WTC11 (cell line): Measurements from ENCODE around the gene LRRC28. TPM values are rescaled to one million over a fixed set of nuclear protein-coding genes. Genes with fewer than 3 reads are reported as not detected.

ENCODE experiments used
- ATAC-seq: fragments of 200-7000 bp; cut with Tn5 transposase; 2 replicates; pipeline ENCODE4 v1.10.0; 2021; ENCODE audit warnings: mild to moderate bottlenecking, moderate library complexity
- CTCF ChIA-PET: fragments of 300-600 bp; sonication (Branson Sonifier 250); formaldehyde crosslinking; loops from one replicate; lab custom pipeline; 2021; ENCODE audit warnings: antibody characterized with exemption; lab: Charles Lee
- POLR2A ChIA-PET: fragments of 350-600 bp; sonication (Branson Sonifier 250); formaldehyde crosslinking; loops from one replicate; lab custom pipeline; 2021; ENCODE audit warnings: antibody characterized with exemption; lab: Charles Lee
- DNase-seq: peaks from one replicate; pipeline ENCODE4 v3.0.0; 2021; ENCODE audit warnings: low spot score
- H3K27ac Mint-ChIP-seq: 2 replicates; pipeline ENCODE4 v1.8.0; 2021; ENCODE audit warnings: mixed read lengths
- H3K27me3 Mint-ChIP-seq: 2 replicates; pipeline ENCODE4 v1.8.0; 2021; ENCODE audit warnings: low read depth, mild to moderate bottlenecking, moderate library complexity, mixed read lengths
- H3K36me3 Mint-ChIP-seq: 2 replicates; pipeline ENCODE4 v1.8.0; 2021; ENCODE audit warnings: mixed read lengths
- H3K4me1 Mint-ChIP-seq: 2 replicates; pipeline ENCODE4 v1.8.0; 2022; ENCODE audit warnings: mixed read lengths
- H3K4me3 Mint-ChIP-seq: 2 replicates; pipeline ENCODE4 v1.8.0; 2021; ENCODE audit warnings: mild to moderate bottlenecking, moderate library complexity, mixed read lengths
- H3K9me3 Mint-ChIP-seq: 2 replicates; pipeline ENCODE4 v1.8.0; 2021; ENCODE audit warnings: mixed read lengths
- CREB1 ChIP-seq: sonication (generic); formaldehyde crosslinking; IDR thresholded peaks from 2 replicates; pipeline ENCODE4 v1.8.0; 2023; ENCODE audit warnings: mild to moderate bottlenecking, missing genetic modification reagents
- ESRRA ChIP-seq: sonication (generic); formaldehyde crosslinking; IDR thresholded peaks from 2 replicates; pipeline ENCODE4 v1.8.1; 2022; ENCODE audit warnings: mild to moderate bottlenecking, missing genetic modification reagents, borderline replicate concordance
- FOXP1 ChIP-seq: sonication (generic); formaldehyde crosslinking; IDR thresholded peaks from 2 replicates; pipeline ENCODE4 v1.8.0; 2022; ENCODE audit warnings: missing genetic modification reagents, mild to moderate bottlenecking, moderate library complexity, borderline replicate concordance
- GABPB1 ChIP-seq: sonication (generic); formaldehyde crosslinking; IDR thresholded peaks from 2 replicates; pipeline ENCODE4 v1.8.1; 2023; ENCODE audit warnings: mild to moderate bottlenecking, missing genetic modification reagents
- NFATC4 ChIP-seq: fragments of 250-450 bp; sonication (Bioruptor Pico); IDR thresholded peaks from 2 replicates; pipeline ENCODE4 v1.9.0; 2021; ENCODE audit warnings: mild to moderate bottlenecking
- NFYB ChIP-seq: sonication (generic); formaldehyde crosslinking; conservative IDR thresholded peaks from 2 replicates; pipeline ENCODE4 v1.8.0; 2022; ENCODE audit warnings: low read depth, missing genetic modification reagents
- ZNF232 ChIP-seq: sonication (generic); formaldehyde crosslinking; IDR thresholded peaks from 2 replicates; pipeline ENCODE4 v1.8.0; 2022; ENCODE audit warnings: mild to moderate bottlenecking, missing genetic modification reagents
- ZNF423 ChIP-seq: fragments of 250-450 bp; sonication (Bioruptor Pico); IDR thresholded peaks from 2 replicates; pipeline ENCODE4 v2.1.2; 2022; ENCODE audit warnings: mild to moderate bottlenecking, moderate library complexity
- total RNA-seq: library from RNA; stranded (reverse); gene quantifications from 3 replicates; pipeline ENCODE4 v1.2.3, GENCODE V29; 2021
- TF ChIP-seq, protein P1 (sequence below): sonication (generic); formaldehyde crosslinking; IDR thresholded peaks from 2 replicates; pipeline ENCODE4 v1.8.0; 2022; ENCODE audit warnings: missing genetic modification reagents
- TF ChIP-seq, protein P2 (sequence below): sonication (generic); formaldehyde crosslinking; IDR thresholded peaks from 2 replicates; pipeline ENCODE4 v1.8.0; 2023; ENCODE audit warnings: mild to moderate bottlenecking, missing genetic modification reagents
- TF ChIP-seq, protein P3 (sequence below): fragments of 200-600 bp; IDR thresholded peaks from 2 replicates; pipeline ENCODE4 v1.8.0; 2022; ENCODE audit warnings: antibody characterized with exemption
- TF ChIP-seq, protein P4 (sequence below): fragments of 250-450 bp; sonication (Bioruptor Pico); IDR thresholded peaks from 2 replicates; pipeline ENCODE4 v1.9.0; 2021; ENCODE audit warnings: mild to moderate bottlenecking
- TF ChIP-seq, protein P5 (sequence below): sonication (generic); formaldehyde crosslinking; IDR thresholded peaks from 2 replicates; pipeline ENCODE4 v1.8.1; 2022; ENCODE audit warnings: mild to moderate bottlenecking, missing genetic modification reagents, moderate library complexity, borderline replicate concordance

LRRC28 gene
- total RNA-seq, 1 experiment from 2014 or later: 18.4 TPM

DNA sequence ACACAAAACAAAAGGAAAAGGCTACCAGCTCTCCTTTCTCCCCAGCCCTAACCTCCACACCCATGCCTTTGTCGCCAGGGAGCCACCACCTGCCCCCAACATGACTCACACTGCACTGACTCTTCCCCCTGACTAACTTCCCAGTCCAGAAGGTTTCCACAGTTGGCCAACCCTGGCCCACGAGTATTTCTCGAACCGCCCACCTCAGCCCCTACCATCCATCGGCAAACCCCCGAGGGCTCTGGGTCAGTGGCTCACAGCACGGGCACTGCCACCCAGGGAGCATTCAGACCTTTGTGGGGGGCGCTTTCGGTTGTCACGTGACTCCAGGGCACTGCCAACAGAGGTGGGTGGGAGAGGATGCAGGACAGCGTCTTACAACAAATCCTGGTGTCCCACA, 152.3 kb downstream of the LRRC28 start:
- TF ChIP-seq GABPB1 (CRISPR knock-in tag) (no peak), ZNF423 (CRISPR knock-in tag) (no peak), NFYB (CRISPR knock-in tag) (no peak)
- TF ChIP-seq, protein P1, sequence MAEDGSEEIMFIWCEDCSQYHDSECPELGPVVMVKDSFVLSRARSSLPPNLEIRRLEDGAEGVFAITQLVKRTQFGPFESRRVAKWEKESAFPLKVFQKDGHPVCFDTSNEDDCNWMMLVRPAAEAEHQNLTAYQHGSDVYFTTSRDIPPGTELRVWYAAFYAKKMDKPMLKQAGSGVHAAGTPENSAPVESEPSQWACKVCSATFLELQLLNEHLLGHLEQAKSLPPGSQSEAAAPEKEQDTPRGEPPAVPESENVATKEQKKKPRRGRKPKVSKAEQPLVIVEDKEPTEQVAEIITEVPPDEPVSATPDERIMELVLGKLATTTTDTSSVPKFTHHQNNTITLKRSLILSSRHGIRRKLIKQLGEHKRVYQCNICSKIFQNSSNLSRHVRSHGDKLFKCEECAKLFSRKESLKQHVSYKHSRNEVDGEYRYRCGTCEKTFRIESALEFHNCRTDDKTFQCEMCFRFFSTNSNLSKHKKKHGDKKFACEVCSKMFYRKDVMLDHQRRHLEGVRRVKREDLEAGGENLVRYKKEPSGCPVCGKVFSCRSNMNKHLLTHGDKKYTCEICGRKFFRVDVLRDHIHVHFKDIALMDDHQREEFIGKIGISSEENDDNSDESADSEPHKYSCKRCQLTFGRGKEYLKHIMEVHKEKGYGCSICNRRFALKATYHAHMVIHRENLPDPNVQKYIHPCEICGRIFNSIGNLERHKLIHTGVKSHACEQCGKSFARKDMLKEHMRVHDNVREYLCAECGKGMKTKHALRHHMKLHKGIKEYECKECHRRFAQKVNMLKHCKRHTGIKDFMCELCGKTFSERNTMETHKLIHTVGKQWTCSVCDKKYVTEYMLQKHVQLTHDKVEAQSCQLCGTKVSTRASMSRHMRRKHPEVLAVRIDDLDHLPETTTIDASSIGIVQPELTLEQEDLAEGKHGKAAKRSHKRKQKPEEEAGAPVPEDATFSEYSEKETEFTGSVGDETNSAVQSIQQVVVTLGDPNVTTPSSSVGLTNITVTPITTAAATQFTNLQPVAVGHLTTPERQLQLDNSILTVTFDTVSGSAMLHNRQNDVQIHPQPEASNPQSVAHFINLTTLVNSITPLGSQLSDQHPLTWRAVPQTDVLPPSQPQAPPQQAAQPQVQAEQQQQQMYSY: no peak
- TF ChIP-seq, protein P2, sequence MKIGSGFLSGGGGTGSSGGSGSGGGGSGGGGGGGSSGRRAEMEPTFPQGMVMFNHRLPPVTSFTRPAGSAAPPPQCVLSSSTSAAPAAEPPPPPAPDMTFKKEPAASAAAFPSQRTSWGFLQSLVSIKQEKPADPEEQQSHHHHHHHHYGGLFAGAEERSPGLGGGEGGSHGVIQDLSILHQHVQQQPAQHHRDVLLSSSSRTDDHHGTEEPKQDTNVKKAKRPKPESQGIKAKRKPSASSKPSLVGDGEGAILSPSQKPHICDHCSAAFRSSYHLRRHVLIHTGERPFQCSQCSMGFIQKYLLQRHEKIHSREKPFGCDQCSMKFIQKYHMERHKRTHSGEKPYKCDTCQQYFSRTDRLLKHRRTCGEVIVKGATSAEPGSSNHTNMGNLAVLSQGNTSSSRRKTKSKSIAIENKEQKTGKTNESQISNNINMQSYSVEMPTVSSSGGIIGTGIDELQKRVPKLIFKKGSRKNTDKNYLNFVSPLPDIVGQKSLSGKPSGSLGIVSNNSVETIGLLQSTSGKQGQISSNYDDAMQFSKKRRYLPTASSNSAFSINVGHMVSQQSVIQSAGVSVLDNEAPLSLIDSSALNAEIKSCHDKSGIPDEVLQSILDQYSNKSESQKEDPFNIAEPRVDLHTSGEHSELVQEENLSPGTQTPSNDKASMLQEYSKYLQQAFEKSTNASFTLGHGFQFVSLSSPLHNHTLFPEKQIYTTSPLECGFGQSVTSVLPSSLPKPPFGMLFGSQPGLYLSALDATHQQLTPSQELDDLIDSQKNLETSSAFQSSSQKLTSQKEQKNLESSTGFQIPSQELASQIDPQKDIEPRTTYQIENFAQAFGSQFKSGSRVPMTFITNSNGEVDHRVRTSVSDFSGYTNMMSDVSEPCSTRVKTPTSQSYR (CRISPR knock-in tag): no peak
- TF ChIP-seq, protein P3, sequence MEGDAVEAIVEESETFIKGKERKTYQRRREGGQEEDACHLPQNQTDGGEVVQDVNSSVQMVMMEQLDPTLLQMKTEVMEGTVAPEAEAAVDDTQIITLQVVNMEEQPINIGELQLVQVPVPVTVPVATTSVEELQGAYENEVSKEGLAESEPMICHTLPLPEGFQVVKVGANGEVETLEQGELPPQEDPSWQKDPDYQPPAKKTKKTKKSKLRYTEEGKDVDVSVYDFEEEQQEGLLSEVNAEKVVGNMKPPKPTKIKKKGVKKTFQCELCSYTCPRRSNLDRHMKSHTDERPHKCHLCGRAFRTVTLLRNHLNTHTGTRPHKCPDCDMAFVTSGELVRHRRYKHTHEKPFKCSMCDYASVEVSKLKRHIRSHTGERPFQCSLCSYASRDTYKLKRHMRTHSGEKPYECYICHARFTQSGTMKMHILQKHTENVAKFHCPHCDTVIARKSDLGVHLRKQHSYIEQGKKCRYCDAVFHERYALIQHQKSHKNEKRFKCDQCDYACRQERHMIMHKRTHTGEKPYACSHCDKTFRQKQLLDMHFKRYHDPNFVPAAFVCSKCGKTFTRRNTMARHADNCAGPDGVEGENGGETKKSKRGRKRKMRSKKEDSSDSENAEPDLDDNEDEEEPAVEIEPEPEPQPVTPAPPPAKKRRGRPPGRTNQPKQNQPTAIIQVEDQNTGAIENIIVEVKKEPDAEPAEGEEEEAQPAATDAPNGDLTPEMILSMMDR: no peak
- TF ChIP-seq, protein P4, sequence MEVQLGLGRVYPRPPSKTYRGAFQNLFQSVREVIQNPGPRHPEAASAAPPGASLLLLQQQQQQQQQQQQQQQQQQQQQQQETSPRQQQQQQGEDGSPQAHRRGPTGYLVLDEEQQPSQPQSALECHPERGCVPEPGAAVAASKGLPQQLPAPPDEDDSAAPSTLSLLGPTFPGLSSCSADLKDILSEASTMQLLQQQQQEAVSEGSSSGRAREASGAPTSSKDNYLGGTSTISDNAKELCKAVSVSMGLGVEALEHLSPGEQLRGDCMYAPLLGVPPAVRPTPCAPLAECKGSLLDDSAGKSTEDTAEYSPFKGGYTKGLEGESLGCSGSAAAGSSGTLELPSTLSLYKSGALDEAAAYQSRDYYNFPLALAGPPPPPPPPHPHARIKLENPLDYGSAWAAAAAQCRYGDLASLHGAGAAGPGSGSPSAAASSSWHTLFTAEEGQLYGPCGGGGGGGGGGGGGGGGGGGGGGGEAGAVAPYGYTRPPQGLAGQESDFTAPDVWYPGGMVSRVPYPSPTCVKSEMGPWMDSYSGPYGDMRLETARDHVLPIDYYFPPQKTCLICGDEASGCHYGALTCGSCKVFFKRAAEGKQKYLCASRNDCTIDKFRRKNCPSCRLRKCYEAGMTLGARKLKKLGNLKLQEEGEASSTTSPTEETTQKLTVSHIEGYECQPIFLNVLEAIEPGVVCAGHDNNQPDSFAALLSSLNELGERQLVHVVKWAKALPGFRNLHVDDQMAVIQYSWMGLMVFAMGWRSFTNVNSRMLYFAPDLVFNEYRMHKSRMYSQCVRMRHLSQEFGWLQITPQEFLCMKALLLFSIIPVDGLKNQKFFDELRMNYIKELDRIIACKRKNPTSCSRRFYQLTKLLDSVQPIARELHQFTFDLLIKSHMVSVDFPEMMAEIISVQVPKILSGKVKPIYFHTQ (CRISPR knock-in tag): no peak
- Mint-ChIP-seq H3K27ac (no peak overlapping the region), H3K4me1 (peaks cover 8% of the 10 kb centered on the region), H3K27me3 (no peaks in the 10 kb centered on the region), H3K36me3 (no peaks in the 10 kb centered on the region), H3K9me3 (no peaks in the 10 kb centered on the region), H3K4me3 (no peak overlapping the region)
- ChIA-PET CTCF (interaction anchor here (2.4 kb wide), 1 partner anchor 301 kb away, joined by 10 read pairs; no protein-coding TSS in a partner anchor), POLR2A (no interaction called here)
- ATAC-seq (no peak), DNase-seq (no peak)

DNA sequence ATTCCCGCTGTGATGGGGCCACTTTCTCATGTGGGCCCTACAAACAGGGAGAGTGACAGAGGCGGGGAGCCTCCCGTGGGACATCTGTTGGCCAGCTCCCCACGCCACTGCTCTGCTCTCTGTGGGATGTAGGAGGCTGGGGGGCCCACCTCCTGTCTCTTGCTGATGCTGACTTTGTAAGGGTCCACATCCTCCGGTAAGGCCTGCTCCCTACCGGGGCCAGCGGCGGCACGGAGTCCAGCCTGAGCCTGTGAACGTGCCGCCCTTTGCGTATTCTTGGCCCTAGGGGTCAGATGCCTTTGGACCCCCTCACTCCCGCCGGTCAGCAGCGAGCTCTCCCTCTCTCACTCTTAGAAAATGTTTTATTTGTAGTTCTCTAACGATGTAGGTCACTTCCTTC, 153.2 kb downstream of the LRRC28 start:
- peaks cover 12% of the 10 kb centered on the region for H3K4me1 Mint-ChIP-seq
- ATAC-seq: no peak
- DNase-seq: no peak
- POLR2A ChIA-PET: interaction anchor here (0.6 kb wide), 1 partner anchor 12 kb away, joined by 7 read pairs; no protein-coding TSS in a partner anchor
- TF ChIP-seq FOXP1 (CRISPR knock-in tag): no peak
- H3K4me3 Mint-ChIP-seq: no peak overlapping the region
- no peaks in the 10 kb centered on the region for H3K27me3 Mint-ChIP-seq
- no peaks in the 10 kb centered on the region for H3K36me3 Mint-ChIP-seq
- no peaks in the 10 kb centered on the region for H3K9me3 Mint-ChIP-seq
- CTCF ChIA-PET: interaction anchor here (1.3 kb wide), 1 partner anchor 13 kb away, joined by 3 read pairs; no protein-coding TSS in a partner anchor
- no peak overlapping the region for H3K27ac Mint-ChIP-seq

DNA sequence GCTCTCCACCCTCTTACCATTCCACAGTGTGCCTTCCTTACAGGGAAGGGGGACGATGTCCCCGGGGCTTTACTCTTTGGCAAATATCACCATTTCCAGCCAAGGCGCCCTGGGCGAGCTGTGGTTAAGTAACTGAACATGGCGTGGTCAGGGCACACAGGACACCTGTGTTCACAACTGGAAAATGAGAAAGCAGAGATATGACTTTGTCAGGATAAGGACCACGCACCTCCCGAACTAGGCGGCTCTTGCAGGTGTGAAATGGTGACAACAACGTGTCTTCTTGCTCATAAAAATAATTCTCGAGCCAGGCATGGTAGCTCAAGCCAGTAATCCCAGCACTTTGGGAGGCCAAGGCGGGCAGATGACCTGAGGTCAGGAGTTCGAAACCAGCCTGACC, 154.8 kb downstream of the LRRC28 start:
- H3K9me3 Mint-ChIP-seq: no peaks in the 10 kb centered on the region
- no peaks in the 10 kb centered on the region for H3K27me3 Mint-ChIP-seq
- no peak for TF ChIP-seq CREB1
- no peak for TF ChIP-seq ESRRA (CRISPR knock-in tag)
- TF ChIP-seq NFATC4 (CRISPR knock-in tag): no peak
- no peak for TF ChIP-seq ZNF232 (CRISPR knock-in tag)
- TF ChIP-seq, protein P5, sequence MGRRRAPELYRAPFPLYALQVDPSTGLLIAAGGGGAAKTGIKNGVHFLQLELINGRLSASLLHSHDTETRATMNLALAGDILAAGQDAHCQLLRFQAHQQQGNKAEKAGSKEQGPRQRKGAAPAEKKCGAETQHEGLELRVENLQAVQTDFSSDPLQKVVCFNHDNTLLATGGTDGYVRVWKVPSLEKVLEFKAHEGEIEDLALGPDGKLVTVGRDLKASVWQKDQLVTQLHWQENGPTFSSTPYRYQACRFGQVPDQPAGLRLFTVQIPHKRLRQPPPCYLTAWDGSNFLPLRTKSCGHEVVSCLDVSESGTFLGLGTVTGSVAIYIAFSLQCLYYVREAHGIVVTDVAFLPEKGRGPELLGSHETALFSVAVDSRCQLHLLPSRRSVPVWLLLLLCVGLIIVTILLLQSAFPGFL (CRISPR knock-in tag): no peak
- no peak for ATAC-seq
- peaks cover 12% of the 10 kb centered on the region for H3K4me1 Mint-ChIP-seq
- no peak for DNase-seq
- no peak overlapping the region for H3K4me3 Mint-ChIP-seq
- H3K27ac Mint-ChIP-seq: no peak overlapping the region
- ChIA-PET POLR2A (no interaction called here), CTCF (interaction anchor here (1.9 kb wide), 1 partner anchor 298 kb away, joined by 13 read pairs; no protein-coding TSS in a partner anchor)
- no peaks in the 10 kb centered on the region for H3K36me3 Mint-ChIP-seq
